22Rv1 (cell line): ENCODE measurements around the gene TMPRSS11A.

ENCODE experiments used
- ZFX ChIP-seq: fragments of 450-650 bp; IDR thresholded peaks from 2 replicates; pipeline ENCODE4 v1.6.1; 2017; ENCODE audit warnings: antibody characterized with exemption, borderline replicate concordance
- TF ChIP-seq, protein P1 (sequence below): fragments of 450-650 bp; IDR thresholded peaks from 2 replicates; pipeline ENCODE4 v1.5.1; 2017; ENCODE audit warnings: mild to moderate bottlenecking

- TF ChIP-seq, protein P1, sequence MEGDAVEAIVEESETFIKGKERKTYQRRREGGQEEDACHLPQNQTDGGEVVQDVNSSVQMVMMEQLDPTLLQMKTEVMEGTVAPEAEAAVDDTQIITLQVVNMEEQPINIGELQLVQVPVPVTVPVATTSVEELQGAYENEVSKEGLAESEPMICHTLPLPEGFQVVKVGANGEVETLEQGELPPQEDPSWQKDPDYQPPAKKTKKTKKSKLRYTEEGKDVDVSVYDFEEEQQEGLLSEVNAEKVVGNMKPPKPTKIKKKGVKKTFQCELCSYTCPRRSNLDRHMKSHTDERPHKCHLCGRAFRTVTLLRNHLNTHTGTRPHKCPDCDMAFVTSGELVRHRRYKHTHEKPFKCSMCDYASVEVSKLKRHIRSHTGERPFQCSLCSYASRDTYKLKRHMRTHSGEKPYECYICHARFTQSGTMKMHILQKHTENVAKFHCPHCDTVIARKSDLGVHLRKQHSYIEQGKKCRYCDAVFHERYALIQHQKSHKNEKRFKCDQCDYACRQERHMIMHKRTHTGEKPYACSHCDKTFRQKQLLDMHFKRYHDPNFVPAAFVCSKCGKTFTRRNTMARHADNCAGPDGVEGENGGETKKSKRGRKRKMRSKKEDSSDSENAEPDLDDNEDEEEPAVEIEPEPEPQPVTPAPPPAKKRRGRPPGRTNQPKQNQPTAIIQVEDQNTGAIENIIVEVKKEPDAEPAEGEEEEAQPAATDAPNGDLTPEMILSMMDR, result no peak
- no peak for TF ChIP-seq ZFX
These were observed 65.6 kb downstream of the TMPRSS11A start for GRCh38 chr4:67897686-67898085.
